G401 (cell line): Measurements from ENCODE around the gene ARHGEF2. TPM values are rescaled to one million over a fixed set of nuclear protein-coding genes. Genes with fewer than 3 reads are reported as not detected.

ENCODE experiments used
- total RNA-seq: library from RNA; depleted of rRNA; stranded (reverse); fragments of >200 nt; shearing (Covaris generic); gene quantifications from 2 replicates; pipeline ENCODE4 v1.2.3, GENCODE V29; 2014; rRNA removed

Gene ARHGEF2
- total RNA-seq, 1 experiment from 2014 or later, result 20.3 TPM

Other genes with a start within 250 kb of the ARHGEF2 start
- 9.4 and 14.3 TPM in 2 replicates for gene GON4L, start 121.3 kb downstream of the ARHGEF2 start, total RNA-seq
- 4.9 and 5.8 TPM in 2 replicates for gene SYT11, start 119.0 kb downstream of the ARHGEF2 start, total RNA-seq
- 22.6 and 43.9 TPM in 2 replicates for gene RIT1, start 67.2 kb downstream of the ARHGEF2 start, total RNA-seq
- gene KHDC4, start 44.1 kb downstream of the ARHGEF2 start, total RNA-seq, result 30.0 and 52.6 TPM in 2 replicates
- gene RXFP4, start 36.9 kb downstream of the ARHGEF2 start, total RNA-seq, result not detected in 2 replicates
- 257 and 273 TPM in 2 replicates for gene SSR2, start 42.4 kb upstream of the ARHGEF2 start, total RNA-seq
- 29.5 and 30.0 TPM in 2 replicates for gene UBQLN4, start 75.3 kb upstream of the ARHGEF2 start, total RNA-seq
- gene LAMTOR2, start 76.2 kb upstream of the ARHGEF2 start, total RNA-seq, result 20.1 and 42.3 TPM in 2 replicates
- not detected in 2 replicates for gene RAB25, start 82.6 kb upstream of the ARHGEF2 start, total RNA-seq
- gene MEX3A, start 103.9 kb upstream of the ARHGEF2 start, total RNA-seq, result 21.0 and 21.2 TPM in 2 replicates
- gene LMNA, start 136.2 kb upstream of the ARHGEF2 start, total RNA-seq, result 314 and 341 TPM in 2 replicates
- gene SEMA4A, start 175.0 kb upstream of the ARHGEF2 start, total RNA-seq, result 1.8 and 2.0 TPM in 2 replicates
- gene SLC25A44, start 215.6 kb upstream of the ARHGEF2 start, total RNA-seq, result 7.3 and 11.9 TPM in 2 replicates
- gene PMF1, start 234.5 kb upstream of the ARHGEF2 start, total RNA-seq, result 97.2 and 127 TPM in 2 replicates